Stimulated activated CD4-positive, alpha-beta T cell treated with anti-CD3 and anti-CD28 coated beads, Interleukin-15, amount 100 ng/mL, for 1 hour (primary cell): ENCODE data around the gene ZG16.

Experiments
- DNase-seq, 2 donors: peaks; one replicate each; pipeline ENCODE4 v3.0.0-alpha.2; 2020; ENCODE audit warnings: low read depth in 1 of 2, low spot score in 1 of 2

Gene ZG16

DNA sequence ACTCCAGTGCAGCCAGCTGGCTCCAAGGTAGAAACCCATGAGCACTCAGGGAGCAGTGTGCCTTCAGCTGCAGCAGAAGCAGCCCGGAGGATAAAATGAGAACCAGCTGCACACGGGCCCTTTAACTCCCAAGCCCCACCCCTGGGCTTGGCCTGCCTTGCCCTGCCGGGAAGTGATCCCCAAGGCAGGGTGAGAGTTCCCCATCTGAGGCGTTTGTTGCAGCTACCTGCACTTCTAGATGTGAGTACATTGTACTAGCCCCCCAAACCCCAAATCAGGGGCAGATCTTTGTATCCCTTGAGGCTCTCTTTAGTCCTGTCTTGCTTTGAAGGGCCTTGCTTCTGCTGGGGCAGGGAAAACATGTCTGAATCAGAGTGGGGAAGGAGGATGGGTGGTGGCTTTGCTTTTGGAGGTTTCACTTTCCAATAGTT lies 42.2 kb downstream of the ZG16 start, which contains the start of gene MVP:
MVP (plus strand) TSS at position 192 of the 431 bp plus-strand sequence. CDS start 10,088 bp downstream, outside the sequence.
- peak in 1 of 2 donors; percentile 39 for DNase-seq

DNA sequence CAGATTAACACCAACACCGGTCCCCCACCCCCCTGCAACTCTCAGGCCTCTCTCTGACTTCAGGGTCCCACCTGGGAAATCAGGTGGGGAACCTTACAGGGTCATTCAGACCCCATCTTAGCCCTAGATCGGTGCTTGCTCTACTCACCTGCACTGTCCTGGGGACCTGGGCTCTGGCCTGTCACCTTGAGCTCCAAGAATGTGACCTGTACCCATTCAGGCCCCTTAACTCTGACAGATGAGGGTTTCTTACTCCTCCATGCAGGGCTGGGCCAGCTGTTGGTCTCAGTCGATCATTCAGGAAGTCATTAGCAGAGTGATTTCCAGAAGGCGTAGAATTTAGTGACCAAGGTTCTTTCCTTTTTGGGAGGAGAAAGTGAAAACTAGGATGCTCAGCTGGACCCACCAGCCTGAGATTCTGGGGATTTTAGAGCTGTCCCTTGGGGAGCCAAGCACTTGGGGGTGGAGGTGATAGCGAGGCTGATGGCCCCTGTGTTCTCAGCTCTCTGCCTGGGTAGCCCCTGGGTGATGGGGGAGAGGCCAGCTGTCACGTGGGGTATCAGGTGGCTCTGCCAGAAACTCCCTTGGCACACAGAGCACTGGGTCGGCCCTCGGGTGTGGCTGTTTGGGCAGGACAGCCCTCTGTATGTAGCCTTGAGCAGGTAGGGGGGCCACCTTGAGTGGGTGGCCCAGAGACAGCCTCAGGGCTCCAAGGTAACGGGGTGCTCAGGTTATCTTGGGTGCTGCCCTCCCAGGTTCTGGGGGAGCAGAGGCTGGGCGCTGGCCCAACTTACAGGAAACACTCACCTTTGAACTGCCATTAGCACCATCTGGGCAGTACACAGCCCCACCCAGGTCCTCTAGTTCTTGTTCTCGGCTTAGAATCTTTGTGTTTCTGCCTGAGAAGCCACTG lies 42.9 kb downstream of the ZG16 start:
- DNase-seq: no peak

DNA sequence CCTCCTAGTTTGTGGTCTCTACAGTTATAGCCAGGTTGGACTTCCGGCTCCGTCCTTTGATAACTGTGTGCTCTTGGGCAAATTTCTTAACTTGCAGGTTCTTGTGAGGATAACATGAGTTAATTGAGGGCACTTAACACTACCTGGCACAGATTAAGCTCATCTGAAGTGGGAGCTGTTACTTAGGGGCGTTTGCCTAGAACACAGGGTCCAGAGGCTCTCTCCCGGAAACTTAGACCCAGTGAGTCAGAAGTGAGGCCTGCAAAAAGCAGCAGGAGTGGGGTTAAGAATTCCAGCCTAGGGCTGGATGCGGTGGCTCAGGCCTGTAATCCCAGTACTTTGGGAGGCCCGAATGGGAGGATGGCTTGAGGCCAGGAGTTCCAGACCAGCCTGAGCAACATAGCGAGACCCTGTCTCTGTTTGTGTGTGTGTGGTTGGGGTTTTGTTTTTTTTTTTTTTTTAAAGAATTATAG lies 43.6 kb downstream of the ZG16 start:
- DNase-seq: no peak

DNA sequence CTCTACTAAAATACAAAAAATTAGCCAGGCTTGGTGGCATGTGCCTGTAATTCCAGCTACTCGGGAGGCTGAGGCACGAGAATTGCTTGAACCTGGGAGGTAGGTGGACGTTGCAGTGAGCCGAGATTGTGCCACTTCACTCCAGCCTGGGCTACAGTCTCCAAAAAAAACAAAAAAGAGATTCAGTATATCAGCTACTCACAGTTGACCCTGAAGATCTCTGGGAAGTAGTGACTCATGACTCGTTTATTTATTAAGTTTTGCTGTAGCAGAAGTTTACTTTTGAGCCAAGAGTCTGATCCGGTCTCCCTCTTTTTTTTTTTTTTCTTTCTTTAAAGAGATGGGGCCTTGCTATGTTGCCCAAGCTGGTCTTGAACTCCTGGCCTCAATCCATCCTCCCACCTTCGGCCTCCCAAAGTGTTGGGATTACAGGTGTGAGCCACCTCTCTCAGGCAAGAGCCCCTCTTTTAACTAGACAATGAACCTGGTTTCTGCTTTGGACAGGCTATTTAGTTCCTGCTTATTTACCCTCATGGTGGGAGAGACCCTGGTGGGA lies 46.6 kb downstream of the ZG16 start:
- DNase-seq: no peak

DNA sequence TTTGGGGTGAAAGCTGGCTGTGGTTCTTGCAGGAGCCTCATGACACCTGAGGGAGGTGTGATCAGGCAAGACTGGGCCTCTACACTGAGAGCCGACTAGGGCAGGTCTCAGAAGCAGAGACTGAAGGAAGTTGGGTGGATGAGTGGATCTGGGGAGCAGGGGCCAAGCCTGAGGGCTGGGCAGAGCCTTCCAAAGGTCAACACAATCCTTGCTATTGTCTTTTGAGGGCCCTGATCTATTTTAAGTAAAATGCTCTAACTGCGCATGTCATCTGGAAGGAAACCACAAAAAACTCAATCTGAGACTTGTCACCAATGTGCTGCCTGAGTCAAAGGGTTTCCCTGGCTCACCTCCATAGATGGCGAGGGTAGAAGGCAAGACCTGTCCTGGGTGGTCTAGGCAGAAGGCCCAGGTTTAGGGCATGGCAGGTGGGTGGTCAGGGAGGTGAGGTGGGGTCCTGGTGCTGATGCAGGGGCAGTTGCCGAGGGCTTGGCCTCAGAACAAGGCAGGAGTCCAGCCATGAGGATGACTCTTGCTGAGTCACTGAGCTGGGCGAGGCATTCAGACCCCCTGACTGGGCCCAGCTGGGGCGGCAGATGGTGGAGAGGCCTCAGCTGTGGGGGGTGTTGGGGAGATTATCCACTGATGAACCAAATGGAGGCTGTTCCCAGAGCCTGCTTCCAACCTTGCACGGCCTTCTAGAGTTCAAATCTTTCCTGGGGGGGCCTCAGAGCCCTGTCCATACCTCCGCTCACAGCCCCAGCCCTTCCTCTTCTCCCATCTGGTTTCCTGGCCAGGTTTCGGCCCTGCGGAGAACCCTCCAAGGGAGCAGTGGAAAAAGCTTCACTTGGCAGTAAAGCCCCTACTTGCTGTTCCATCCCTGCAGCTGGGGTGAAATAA lies 47.3 kb downstream of the ZG16 start:
- DNase-seq: no peak

DNA sequence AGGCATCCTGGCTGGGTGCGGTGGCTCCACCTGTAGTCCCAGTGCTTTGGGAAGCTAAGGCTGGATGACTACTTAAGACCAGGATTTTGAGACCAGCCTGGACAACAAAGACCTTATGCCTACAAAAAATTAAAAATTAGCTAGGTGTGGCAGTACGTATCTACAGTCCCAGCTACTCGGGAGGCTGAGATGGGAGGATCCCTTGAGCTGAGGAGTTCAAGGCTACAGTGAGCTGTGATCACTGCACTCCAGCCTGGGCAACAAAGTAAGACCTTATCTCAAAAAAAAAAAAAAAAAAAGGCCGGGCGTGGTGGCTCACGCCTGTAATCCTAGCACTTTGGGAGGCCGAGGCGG lies 48.3 kb downstream of the ZG16 start:
- DNase-seq: no peak

DNA sequence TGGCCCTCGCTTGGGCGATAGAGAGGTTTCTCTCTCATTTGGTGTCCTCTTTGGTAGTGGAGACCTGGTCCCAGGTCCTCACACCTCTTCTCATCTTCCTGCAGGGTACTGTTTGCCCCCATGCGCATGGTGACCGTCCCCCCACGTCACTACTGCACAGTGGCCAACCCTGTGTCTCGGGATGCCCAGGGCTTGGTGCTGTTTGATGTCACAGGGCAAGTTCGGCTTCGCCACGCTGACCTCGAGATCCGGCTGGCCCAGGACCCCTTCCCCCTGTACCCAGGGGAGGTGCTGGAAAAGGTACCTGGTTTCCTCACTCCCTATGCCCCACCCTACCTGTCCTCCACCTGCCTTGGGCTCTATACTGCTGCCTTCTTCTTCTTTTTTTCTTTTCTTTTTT lies 52.7 kb downstream of the ZG16 start:
- no peak for DNase-seq

DNA sequence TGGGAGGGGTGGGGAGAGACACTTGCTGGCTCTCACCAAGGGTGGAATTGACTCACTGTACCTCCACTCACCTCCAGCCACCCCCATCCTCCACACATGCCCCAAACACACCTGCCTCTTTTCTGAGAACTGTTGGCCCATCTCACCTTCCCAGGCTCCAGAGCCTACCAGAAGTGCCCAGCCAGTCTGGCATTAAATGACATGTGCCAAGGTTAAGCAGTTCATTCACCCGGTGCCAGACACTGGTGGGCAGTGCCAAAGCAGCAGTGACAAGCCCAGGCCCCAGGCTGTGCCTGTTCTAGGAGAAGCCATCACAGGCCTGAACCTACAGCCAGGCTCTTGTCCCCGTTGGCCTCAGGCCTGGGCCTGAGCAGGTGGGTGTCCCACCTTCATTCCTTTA lies 53.4 kb downstream of the ZG16 start:
- DNase-seq: no peak
